Liver (tissue), 9 donors: ENCODE measurements around the gene ARHGAP4. TPM values are rescaled to one million over a fixed set of nuclear protein-coding genes. Genes with fewer than 3 reads are reported as not detected.

Experiments
- DNase-seq: peaks from one replicate; pipeline ENCODE4 v3.0.0-alpha.2; 2017; ENCODE audit warnings: low spot score
- H3K27ac ChIP-seq, 2 donors: one replicate each; pipeline ENCODE4 v1.7.0; 2013; ENCODE audit warnings: inconsistent platforms in 2 of 2, low read length in 2 of 2, control low read depth in 1 of 2, low read depth in 1 of 2, mild to moderate bottlenecking in 1 of 2
- H3K27me3 ChIP-seq, 4 donors: one replicate each; pipeline versions ENCODE4 v1.6.1 to v1.7.0; 2013; ENCODE audit warnings: low read length in 3 of 4, inconsistent platforms in 1 of 4, mild to moderate bottlenecking in 1 of 4, moderate library complexity in 1 of 4; ENCODE audit not compliant: control insufficient read depth in 4 of 4, insufficient read depth in 4 of 4
- H3K36me3 ChIP-seq, 4 donors: one replicate each; pipeline versions ENCODE4 v1.6.1 to v1.7.0; 2013; ENCODE audit warnings: low read length in 3 of 4, mild to moderate bottlenecking in 3 of 4, low read depth in 1 of 4, moderate library complexity in 1 of 4; ENCODE audit not compliant: control insufficient read depth in 4 of 4, insufficient read depth in 3 of 4
- H3K4me1 ChIP-seq, 4 donors: one replicate each; pipeline versions ENCODE4 v1.6.1 to v1.7.0; 2013; ENCODE audit warnings: low read length in 3 of 4, mild to moderate bottlenecking in 3 of 4, moderate library complexity in 1 of 4; ENCODE audit not compliant: control insufficient read depth in 4 of 4, insufficient read depth in 4 of 4
- H3K4me3 ChIP-seq, 3 donors: one replicate each; pipeline versions ENCODE4 v1.6.1 to v1.7.0; 2013; ENCODE audit warnings: low read length in 3 of 3, control low read depth in 1 of 3, low read depth in 1 of 3, mild to moderate bottlenecking in 1 of 3
- H3K9ac ChIP-seq, 2 donors: one replicate each; pipeline ENCODE4 v1.7.0; 2013; ENCODE audit warnings: low read length in 2 of 2, mild to moderate bottlenecking in 2 of 2, moderate library complexity in 2 of 2, control low read depth in 1 of 2, low read depth in 1 of 2
- H3K9me3 ChIP-seq, 4 donors: one replicate each; pipeline versions ENCODE4 v1.6.1 to v1.7.0; 2013; ENCODE audit warnings: low read length in 3 of 4; ENCODE audit not compliant: control insufficient read depth in 4 of 4
- ATF3 ChIP-seq: IDR thresholded peaks from 2 replicates; pipeline ENCODE4 v1.6.1; 2016; ENCODE audit warnings: antibody characterized with exemption
- EGR1 ChIP-seq, 2 donors: IDR thresholded peaks; 2 replicates each; pipeline ENCODE4 v1.6.1; 2016 to 2018; ENCODE audit warnings: antibody characterized with exemption in 2 of 2, low read depth in 2 of 2
- FOXA1 ChIP-seq: IDR thresholded peaks from 2 replicates; pipeline ENCODE4 v1.6.1; 2016; ENCODE audit warnings: antibody characterized with exemption
- FOXA2 ChIP-seq: IDR thresholded peaks from 2 replicates; pipeline ENCODE4 v1.6.1; 2016; ENCODE audit warnings: antibody characterized with exemption
- GABPA ChIP-seq, 2 donors: IDR thresholded peaks in 1 of 2; conservative IDR thresholded peaks in 1 of 2; 2 replicates each; pipeline ENCODE4 v1.6.1; 2016; ENCODE audit warnings: antibody characterized with exemption in 2 of 2, mild to moderate bottlenecking in 1 of 2, moderate library complexity in 1 of 2
- HNF4G ChIP-seq: IDR thresholded peaks from 2 replicates; pipeline ENCODE4 v1.6.1; 2016; ENCODE audit warnings: antibody characterized with exemption
- JUND ChIP-seq, 2 donors: IDR thresholded peaks; 2 replicates each; pipeline ENCODE4 v1.6.1; 2016; ENCODE audit warnings: antibody characterized with exemption in 2 of 2
- MAX ChIP-seq: IDR thresholded peaks from 2 replicates; pipeline ENCODE4 v1.6.1; 2016; ENCODE audit warnings: antibody characterized with exemption
- NR2F2 ChIP-seq: IDR thresholded peaks from 2 replicates; pipeline ENCODE4 v1.6.1; 2016; ENCODE audit warnings: antibody characterized with exemption
- REST ChIP-seq: IDR thresholded peaks from 2 replicates; pipeline ENCODE4 v1.6.1; 2016; ENCODE audit warnings: antibody characterized with exemption, mild to moderate bottlenecking
- RXRA ChIP-seq, 2 donors: IDR thresholded peaks; 2 replicates each; pipeline ENCODE4 v1.6.1; 2017 to 2018; ENCODE audit warnings: antibody characterized with exemption in 2 of 2, mild to moderate bottlenecking in 1 of 2
- SP1 ChIP-seq: IDR thresholded peaks from 2 replicates; pipeline ENCODE4 v1.6.1; 2018; ENCODE audit warnings: antibody characterized with exemption, mild to moderate bottlenecking
- WGBS: extraction: QIAGEN DNeasy Blood & Tissue Kit; methylation state at CpG from one replicate; pipeline ENCODE4 v1.1.7; 2013; 5-methylcytosine and 5-hydroxymethylcytosine counted together
- polyA plus RNA-seq, 2 donors: library from polyadenylated mRNA; stranded (reverse) in 1 of 2; unstranded in 1 of 2; fragments of 200-250 nt in 1 of 2; fragments of >200 nt in 1 of 2; fragmentation: Nextera tagmentation in 1 of 2; extraction: Ambion mirVana in 1 of 2; gene quantifications; one replicate each; pipeline versions ENCODE4 v1.2.1 to v1.2.3, GENCODE V29; 2013 to 2015
- total RNA-seq, 2 donors: library from RNA; depleted of rRNA; stranded (reverse); fragments of >200 nt; gene quantifications; one replicate each; pipeline ENCODE4 v1.2.3, GENCODE V29; 2014
- TF ChIP-seq, protein P1 (sequence below): fragments of 150-350 bp; IDR thresholded peaks from 2 replicates; pipeline ENCODE4 v1.5.1; 2017; ENCODE audit warnings: improper control_type of control experiment, low read depth, low read length; ENCODE audit not compliant: missing input control
- donor health status: healthy.
- donor health status: healthy.
- donor health status: healthy.
- donor health status: healthy.
- donor health status: healthy.

Gene ARHGAP4
- total and polyA plus RNA-seq, 4 donors = 3.3 to 28.1 (median 10.2) TPM

DNA sequence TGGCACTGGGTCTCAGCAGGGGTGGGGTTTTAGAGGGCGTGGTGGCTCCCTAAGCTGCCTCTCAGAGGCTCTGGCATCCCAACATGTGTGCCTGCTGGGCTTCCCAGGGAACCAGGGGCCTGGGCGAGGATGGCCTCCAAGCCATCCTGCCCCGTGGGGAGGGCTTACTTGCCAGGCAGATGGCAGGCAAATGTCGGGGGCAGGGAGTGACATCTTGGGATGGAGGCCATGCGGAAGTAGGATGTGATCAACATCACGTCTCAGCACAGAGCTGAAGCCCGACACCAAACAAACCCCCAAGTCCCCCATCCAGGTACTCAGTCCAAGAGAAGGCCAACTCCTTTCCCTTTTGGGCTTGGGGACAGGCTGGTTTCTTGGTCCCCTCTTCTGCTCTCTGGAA, 44.8 kb downstream of the ARHGAP4 start:
- H3K9ac ChIP-seq = no peak overlapping the region
- H3K36me3 ChIP-seq = no peaks in the 10 kb centered on the region
- no peak overlapping the region for H3K4me3 ChIP-seq
- H3K9me3 ChIP-seq = no peaks in the 10 kb centered on the region
- no peak for TF ChIP-seq ATF3
- TF ChIP-seq RXRA (IDR thresholded peaks at IDR 0.05) = no peak
- TF ChIP-seq HNF4G = no peak
- 66% methylated on average over 7 of the region's 7 CpGs for WGBS
- H3K4me1 ChIP-seq = peaks cover 0 to 2% (median 0%) of the 10 kb centered on the region in 4 donors
- H3K27ac ChIP-seq = no peak overlapping the region
- H3K27me3 ChIP-seq = peaks cover 0 to 5% (median 0%) of the 10 kb centered on the region in 4 donors
- no peak for DNase-seq

DNA sequence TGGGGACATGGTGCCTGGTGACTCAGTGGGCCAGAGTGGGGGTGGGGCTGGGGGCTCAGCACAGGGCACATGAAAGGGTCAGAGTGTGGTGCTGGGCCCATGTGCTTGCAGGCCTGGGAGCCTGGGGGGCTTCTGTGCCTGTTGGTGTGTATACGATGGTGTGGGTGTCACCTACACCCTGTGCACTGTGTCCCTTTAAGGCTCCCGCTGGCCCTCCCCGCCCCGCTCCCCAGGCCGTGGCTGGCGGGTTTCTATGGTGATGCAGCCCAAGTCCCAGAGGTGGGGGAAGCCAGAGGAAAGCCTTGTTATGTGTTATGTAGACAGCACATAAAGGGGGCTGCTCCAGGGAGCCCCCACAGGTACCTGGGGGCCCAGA, 45.6 kb downstream of the ARHGAP4 start:
- DNase-seq = no peak
- H3K27ac ChIP-seq = no peak overlapping the region
- H3K27me3 ChIP-seq = peaks cover 0 to 7% (median 0%) of the 10 kb centered on the region in 4 donors
- no peak overlapping the region for H3K9ac ChIP-seq
- WGBS = 12% methylated on average over 6 of the region's 6 CpGs
- H3K4me3 ChIP-seq = no peak overlapping the region
- H3K4me1 ChIP-seq = peaks cover 0 to 2% (median 0%) of the 10 kb centered on the region in 4 donors
- H3K36me3 ChIP-seq = no peaks in the 10 kb centered on the region
- TF ChIP-seq GABPA (IDR thresholded peaks at IDR 0.05 in 1 of 2, conservative IDR thresholded peaks at IDR 0.05 in 1 of 2) (no peak), EGR1 (IDR thresholded peaks at IDR 0.05; ENCODE audit: low read depth in 2 of 2) (no peak), JUND (IDR thresholded peaks at IDR 0.05) (no peak), MAX (no peak)
- TF ChIP-seq, protein P1, sequence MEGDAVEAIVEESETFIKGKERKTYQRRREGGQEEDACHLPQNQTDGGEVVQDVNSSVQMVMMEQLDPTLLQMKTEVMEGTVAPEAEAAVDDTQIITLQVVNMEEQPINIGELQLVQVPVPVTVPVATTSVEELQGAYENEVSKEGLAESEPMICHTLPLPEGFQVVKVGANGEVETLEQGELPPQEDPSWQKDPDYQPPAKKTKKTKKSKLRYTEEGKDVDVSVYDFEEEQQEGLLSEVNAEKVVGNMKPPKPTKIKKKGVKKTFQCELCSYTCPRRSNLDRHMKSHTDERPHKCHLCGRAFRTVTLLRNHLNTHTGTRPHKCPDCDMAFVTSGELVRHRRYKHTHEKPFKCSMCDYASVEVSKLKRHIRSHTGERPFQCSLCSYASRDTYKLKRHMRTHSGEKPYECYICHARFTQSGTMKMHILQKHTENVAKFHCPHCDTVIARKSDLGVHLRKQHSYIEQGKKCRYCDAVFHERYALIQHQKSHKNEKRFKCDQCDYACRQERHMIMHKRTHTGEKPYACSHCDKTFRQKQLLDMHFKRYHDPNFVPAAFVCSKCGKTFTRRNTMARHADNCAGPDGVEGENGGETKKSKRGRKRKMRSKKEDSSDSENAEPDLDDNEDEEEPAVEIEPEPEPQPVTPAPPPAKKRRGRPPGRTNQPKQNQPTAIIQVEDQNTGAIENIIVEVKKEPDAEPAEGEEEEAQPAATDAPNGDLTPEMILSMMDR = no peak
- no peaks in the 10 kb centered on the region for H3K9me3 ChIP-seq

DNA sequence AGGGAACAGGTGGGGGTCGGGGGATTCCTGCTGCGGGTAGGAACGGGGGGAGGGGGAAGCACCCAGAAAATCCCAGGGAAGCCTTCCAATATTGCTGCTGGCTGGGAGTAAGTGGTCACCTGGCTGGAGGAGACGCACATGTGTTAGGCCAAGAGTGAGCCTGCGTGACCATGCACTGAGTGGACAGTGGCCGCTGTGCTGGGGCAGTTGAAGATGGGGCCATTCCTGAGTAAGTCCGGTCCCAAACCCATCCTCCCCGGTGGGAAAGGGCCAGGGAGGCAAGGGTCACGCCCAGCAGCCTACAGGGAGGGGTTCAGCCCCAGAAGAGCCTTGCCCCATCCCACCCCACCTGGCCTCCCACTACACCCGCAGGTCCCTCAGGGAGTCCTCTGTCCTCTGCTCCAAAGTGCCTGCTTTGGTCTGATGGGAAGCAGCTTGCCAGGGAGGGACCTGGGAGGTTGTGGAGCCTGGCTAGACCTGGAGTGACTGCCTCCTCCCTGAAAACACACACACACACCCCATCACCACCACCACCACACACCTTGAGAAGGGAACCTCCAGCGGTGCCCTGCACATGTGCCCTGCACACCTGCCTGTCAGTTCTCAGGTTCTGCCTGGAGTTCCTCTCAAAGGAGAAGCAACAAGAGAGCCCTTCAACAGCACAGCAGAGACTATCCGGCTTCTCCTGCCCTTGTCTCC, 46.2 kb downstream of the ARHGAP4 start:
- no peak overlapping the region for H3K27ac ChIP-seq
- DNase-seq = no peak

GRCh38 chrX:153878969-153879653, 47.0 kb downstream of the ARHGAP4 start:
- Histone ChIP-seq H3K4me3 (no peak overlapping the region), H3K36me3 (no peaks in the 10 kb centered on the region), H3K9me3 (no peaks in the 10 kb centered on the region), H3K9ac (no peak overlapping the region), H3K27me3 (peaks cover 0 to 7% (median 0%) of the 10 kb centered on the region in 4 donors), H3K27ac (no peak overlapping the region), H3K4me1 (no peaks in the 10 kb centered on the region)
- DNase-seq = no peak
- 8% methylated on average over 28 of the region's 28 CpGs for WGBS
- no peak for TF ChIP-seq FOXA2
- TF ChIP-seq EGR1 (IDR thresholded peaks at IDR 0.05; ENCODE audit: low read depth in 2 of 2) = no peak
- no peak for TF ChIP-seq FOXA1
- no peak for TF ChIP-seq SP1
- TF ChIP-seq NR2F2 = no peak
- no peak for TF ChIP-seq REST
- TF ChIP-seq, protein P1 = no peak

More for the DNA sequence above, 46.2 kb downstream of the ARHGAP4 start:
- 45% methylated on average over 12 of the region's 12 CpGs for WGBS
- Histone ChIP-seq H3K9me3 (no peaks in the 10 kb centered on the region), H3K36me3 (no peaks in the 10 kb centered on the region), H3K4me1 (no peaks in the 10 kb centered on the region), H3K4me3 (no peak overlapping the region), H3K9ac (no peak overlapping the region), H3K27me3 (peaks cover 0 to 7% (median 0%) of the 10 kb centered on the region in 4 donors)
- TF ChIP-seq GABPA (IDR thresholded peaks at IDR 0.05 in 1 of 2, conservative IDR thresholded peaks at IDR 0.05 in 1 of 2) (no peak), FOXA1 (no peak)
